Measurements from ENCODE around the gene IP6K2. TPM values are rescaled to one million over a fixed set of nuclear protein-coding genes. Genes with fewer than 3 reads are reported as not detected.
"Not testable (repeated sequence)": the region's sequence is repeated elsewhere in the genome, so short reads cannot be mapped to it uniquely, and the experiment has no call there.

The IP6K2 gene, protein sequence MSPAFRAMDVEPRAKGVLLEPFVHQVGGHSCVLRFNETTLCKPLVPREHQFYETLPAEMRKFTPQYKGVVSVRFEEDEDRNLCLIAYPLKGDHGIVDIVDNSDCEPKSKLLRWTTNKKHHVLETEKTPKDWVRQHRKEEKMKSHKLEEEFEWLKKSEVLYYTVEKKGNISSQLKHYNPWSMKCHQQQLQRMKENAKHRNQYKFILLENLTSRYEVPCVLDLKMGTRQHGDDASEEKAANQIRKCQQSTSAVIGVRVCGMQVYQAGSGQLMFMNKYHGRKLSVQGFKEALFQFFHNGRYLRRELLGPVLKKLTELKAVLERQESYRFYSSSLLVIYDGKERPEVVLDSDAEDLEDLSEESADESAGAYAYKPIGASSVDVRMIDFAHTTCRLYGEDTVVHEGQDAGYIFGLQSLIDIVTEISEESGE
- 101 TPM for total RNA-seq

DNA sequence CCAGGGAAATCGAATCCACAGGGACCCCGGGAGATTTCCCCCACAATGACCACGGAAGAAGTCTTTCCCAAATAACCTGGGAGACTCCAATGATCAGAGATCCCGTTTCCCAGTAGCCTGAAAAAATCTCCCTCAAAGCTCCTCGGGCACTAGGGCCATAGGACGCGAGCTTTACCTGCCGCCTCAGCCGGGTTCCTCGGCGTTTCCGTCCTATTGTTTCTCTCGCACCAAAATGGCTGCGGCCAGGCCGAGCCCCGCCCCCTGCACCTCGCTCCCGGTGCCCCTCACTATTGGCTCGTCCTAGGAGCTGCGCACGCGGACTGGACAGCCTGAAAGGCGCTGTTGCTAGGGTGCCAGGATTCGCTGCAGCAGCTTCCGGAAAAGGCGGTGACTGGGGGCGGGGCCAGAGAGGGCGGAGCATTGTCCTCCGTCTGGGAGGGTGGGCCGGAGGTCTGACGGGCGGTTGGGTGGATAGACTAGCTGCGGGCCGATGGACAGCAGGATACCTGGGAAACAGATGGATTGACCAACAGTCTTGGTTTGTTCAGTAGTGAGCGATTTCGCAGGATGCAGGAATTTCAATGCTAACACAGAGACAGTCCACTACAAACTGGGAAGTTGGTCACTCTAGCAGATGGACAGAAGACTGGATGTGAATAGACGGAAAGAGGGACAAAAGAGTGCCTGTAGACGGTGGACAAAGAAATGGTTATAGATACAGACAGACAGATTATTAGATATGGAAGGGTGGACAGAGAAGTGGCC lies at the start of gene IP6K2:
IP6K2 (minus strand) TSS at position 240 of the 765 bp plus-strand sequence. CDS start 21,930 bp downstream, outside the sequence.
- peak within 1 kb of the TSS; percentile 71 to 79 for H3K27ac ChIP-seq
- intact Hi-C loops (cut with DNase I): loop anchor here (1.0 to 5.0 kb wide), 4 partner anchors 23 to 200 kb away; partner anchors contain the start of genes ARIH2 and NCKIPSD
- DNase-seq (ENCODE audit: low spot score in 2 of 2): peak; percentile 94 to 99
- H3K36me3 ChIP-seq: peaks cover 0 to 4% of the 10 kb centered on the region in 2 donors
- TF ChIP-seq, protein P1, sequence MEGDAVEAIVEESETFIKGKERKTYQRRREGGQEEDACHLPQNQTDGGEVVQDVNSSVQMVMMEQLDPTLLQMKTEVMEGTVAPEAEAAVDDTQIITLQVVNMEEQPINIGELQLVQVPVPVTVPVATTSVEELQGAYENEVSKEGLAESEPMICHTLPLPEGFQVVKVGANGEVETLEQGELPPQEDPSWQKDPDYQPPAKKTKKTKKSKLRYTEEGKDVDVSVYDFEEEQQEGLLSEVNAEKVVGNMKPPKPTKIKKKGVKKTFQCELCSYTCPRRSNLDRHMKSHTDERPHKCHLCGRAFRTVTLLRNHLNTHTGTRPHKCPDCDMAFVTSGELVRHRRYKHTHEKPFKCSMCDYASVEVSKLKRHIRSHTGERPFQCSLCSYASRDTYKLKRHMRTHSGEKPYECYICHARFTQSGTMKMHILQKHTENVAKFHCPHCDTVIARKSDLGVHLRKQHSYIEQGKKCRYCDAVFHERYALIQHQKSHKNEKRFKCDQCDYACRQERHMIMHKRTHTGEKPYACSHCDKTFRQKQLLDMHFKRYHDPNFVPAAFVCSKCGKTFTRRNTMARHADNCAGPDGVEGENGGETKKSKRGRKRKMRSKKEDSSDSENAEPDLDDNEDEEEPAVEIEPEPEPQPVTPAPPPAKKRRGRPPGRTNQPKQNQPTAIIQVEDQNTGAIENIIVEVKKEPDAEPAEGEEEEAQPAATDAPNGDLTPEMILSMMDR (IDR thresholded peaks at IDR 0.05): no peak
- H3K4me3 ChIP-seq: peak within 1 kb of the TSS; percentile 68 to 87
- H3K4me1 ChIP-seq: peaks cover 4 to 19% of the 10 kb centered on the region in 2 donors
- H3K9me3 ChIP-seq: no peaks in the 10 kb centered on the region
- no peaks in the 10 kb centered on the region for H3K27me3 ChIP-seq

DNA sequence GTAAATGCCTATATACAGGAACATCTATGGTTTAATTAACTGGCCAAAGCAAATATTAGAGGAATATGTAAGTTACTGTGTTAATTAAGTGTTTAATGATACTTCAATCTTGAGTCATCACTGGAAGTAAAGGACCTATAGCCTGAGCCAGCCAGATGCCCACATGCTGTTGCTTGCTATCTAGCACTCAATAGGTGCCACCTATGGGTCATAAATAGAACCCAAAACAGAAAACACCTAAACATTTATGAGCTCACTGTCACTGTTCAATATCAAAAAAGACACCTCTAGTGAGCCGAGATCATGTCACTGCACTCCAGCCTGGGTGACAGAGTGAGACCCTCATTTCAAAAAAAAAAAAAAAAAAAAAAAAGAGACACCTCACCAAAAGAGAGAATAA lies 48.4 kb upstream of the IP6K2 start:
- no peaks in the 10 kb centered on the region for H3K4me1 ChIP-seq
- peaks cover 27 to 71% of the 10 kb centered on the region in 2 donors for H3K36me3 ChIP-seq
- TF ChIP-seq, protein P1 (IDR thresholded peaks at IDR 0.05): no peak
- no peak for DNase-seq (ENCODE audit: low spot score in 2 of 2)
- no peaks in the 10 kb centered on the region for H3K27me3 ChIP-seq
- no peaks in the 10 kb centered on the region for H3K9me3 ChIP-seq
- no peak overlapping the region for H3K4me3 ChIP-seq
- no peak overlapping the region for H3K27ac ChIP-seq
- intact Hi-C loops (cut with DNase I): no loop called here

DNA sequence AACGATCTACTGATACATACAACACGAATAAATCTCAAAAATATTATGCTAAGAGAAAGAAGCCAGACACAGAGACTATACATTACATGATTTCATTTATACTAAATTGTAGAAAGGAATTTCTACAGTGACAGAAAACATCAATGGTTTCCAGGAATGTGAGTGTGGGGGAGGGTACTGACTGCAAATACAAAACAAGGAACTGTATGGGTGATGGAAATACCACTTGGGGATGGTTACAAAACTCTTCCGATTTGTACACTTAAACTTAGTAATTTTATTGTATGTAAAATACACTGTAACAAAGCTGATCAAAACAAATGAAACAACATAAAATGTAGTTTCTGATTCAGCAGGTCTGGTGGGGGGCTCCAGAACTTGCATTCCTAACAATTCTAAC lies 45.8 kb upstream of the IP6K2 start:
- TF ChIP-seq, protein P1 (IDR thresholded peaks at IDR 0.05): no peak
- no peaks in the 10 kb centered on the region for H3K27me3 ChIP-seq
- H3K36me3 ChIP-seq: peaks cover 27 to 67% of the 10 kb centered on the region in 2 donors
- H3K27ac ChIP-seq: no peak overlapping the region
- H3K4me1 ChIP-seq: no peaks in the 10 kb centered on the region
- H3K9me3 ChIP-seq: no peaks in the 10 kb centered on the region
- no peak overlapping the region for H3K4me3 ChIP-seq
- no peak for DNase-seq (ENCODE audit: low spot score in 2 of 2)
- intact Hi-C loops (cut with DNase I): no loop called here

GRCh38 chr3:48759991-48760540 lies 43.0 kb upstream of the IP6K2 start:
- H3K27ac ChIP-seq; DNase-seq (ENCODE audit: low spot score in 2 of 2); H3K9me3 ChIP-seq; H3K27me3 ChIP-seq; intact Hi-C loops (cut with DNase I); H3K4me1 ChIP-seq; H3K4me3 ChIP-seq: not testable (repeated sequence)
- peaks cover 37 to 71% of the 10 kb centered on the region in 2 donors for H3K36me3 ChIP-seq

- H3K36me3 ChIP-seq: peaks cover 33 to 68% of the 10 kb centered on the region in 2 donors
- intact Hi-C loops (cut with DNase I); H3K4me1 ChIP-seq; H3K9me3 ChIP-seq; H3K27ac ChIP-seq; H3K27me3 ChIP-seq; H3K4me3 ChIP-seq; DNase-seq (ENCODE audit: low spot score in 2 of 2): not testable (repeated sequence)
These were observed 42.5 kb upstream of the IP6K2 start for GRCh38 chr3:48759531-48759930.

DNA sequence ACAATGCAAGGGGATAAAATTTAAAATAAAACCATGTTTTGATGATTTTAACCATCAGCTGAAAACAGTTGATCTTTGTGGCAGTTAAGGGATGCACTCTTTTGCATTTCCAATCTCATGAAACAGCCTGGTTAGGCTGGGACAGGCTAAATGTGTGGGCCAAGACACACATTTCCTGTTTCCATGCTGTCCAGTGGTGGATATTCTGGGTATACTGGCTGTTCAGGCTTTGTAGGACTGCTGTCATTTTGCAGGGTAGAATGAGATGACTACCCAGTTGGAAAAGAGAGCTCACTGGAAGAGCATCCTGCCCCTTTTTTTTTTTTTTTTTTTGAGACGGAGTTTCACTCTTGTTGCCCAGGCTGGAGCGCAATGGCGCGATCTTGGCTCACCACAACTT lies 42.0 kb upstream of the IP6K2 start:
- Histone ChIP-seq H3K36me3 (peaks cover 31 to 67% of the 10 kb centered on the region in 2 donors), H3K27me3 (no peaks in the 10 kb centered on the region)
- no peak for DNase-seq (ENCODE audit: low spot score in 2 of 2)

More for the DNA sequence above, 42.0 kb upstream of the IP6K2 start:
- Histone ChIP-seq H3K27ac (no peak overlapping the region), H3K9me3 (no peaks in the 10 kb centered on the region), H3K4me3 (no peak overlapping the region), H3K4me1 (no peaks in the 10 kb centered on the region)
- intact Hi-C loops (cut with DNase I): no loop called here
- TF ChIP-seq, protein P1 (IDR thresholded peaks at IDR 0.05): no peak
